ENCODE results near the gene ACBD4.

Gene ACBD4

GRCh38 chr17:45190503-45191255 lies 55.2 kb downstream of the ACBD4 start:
- Mint-ChIP-seq H3K4me1 (ENCODE audit: low read depth) (no peaks in the 10 kb centered on the region), H3K9me3 (no peaks in the 10 kb centered on the region), H3K4me3 (no peak overlapping the region), H3K27ac (no peak overlapping the region), H3K36me3 (ENCODE audit: low read depth) (no peaks in the 10 kb centered on the region), H3K27me3 (no peaks in the 10 kb centered on the region)

Measured in stimulated activated naive CD8-positive, alpha-beta T cell treated with anti-CD3 and anti-CD28 coated beads, Interleukin-15, Interleukin-2, amounts not matched to agents 100 ng/mL and 50 ng/mL, for 24 hours (primary cell).